Pons (tissue), 1 donor: Measurements from ENCODE around the gene MAP7.
"Not testable (repeated sequence)": the region's sequence is repeated elsewhere in the genome, so short reads cannot be mapped to it uniquely, and the experiment has no call there.

Experiments
- DNase-seq: peaks from one replicate; pipeline ENCODE4 v3.0.0-alpha.2; 2016; ENCODE audit warnings: low spot score

Gene MAP7

GRCh38 chr6:136466777-136467176, 83.4 kb downstream of the MAP7 start:
- peak; percentile 45 for DNase-seq

- DNase-seq: no peak
These were observed 84.4 kb downstream of the MAP7 start for GRCh38 chr6:136465766-136466303.

- peak; percentile 74 for DNase-seq
These were observed 85.3 kb downstream of the MAP7 start for GRCh38 chr6:136464874-136465273.

- DNase-seq: no peak
These were observed 86.1 kb downstream of the MAP7 start for GRCh38 chr6:136464148-136464547.

- DNase-seq: no peak
These were observed 86.5 kb downstream of the MAP7 start for GRCh38 chr6:136463743-136464142.

- DNase-seq: no peak
These were observed 103.5 kb downstream of the MAP7 start for GRCh38 chr6:136446579-136447187.

GRCh38 chr6:136446145-136446544, 104.1 kb downstream of the MAP7 start:
- DNase-seq: no peak

- peak; percentile 46 for DNase-seq
These were observed 105.2 kb downstream of the MAP7 start for GRCh38 chr6:136445063-136445462.

GRCh38 chr6:136440203-136440602, 110.0 kb downstream of the MAP7 start:
- no peak for DNase-seq

- DNase-seq: no peak
These were observed 110.6 kb downstream of the MAP7 start for GRCh38 chr6:136439514-136440190.

GRCh38 chr6:136438441-136438840, 111.8 kb downstream of the MAP7 start:
- DNase-seq: no peak

GRCh38 chr6:136437246-136437645, 113.0 kb downstream of the MAP7 start:
- DNase-seq: no peak

GRCh38 chr6:136435101-136435500, 115.1 kb downstream of the MAP7 start:
- DNase-seq: no peak

- not testable (repeated sequence) for DNase-seq
These were observed 118.9 kb downstream of the MAP7 start for GRCh38 chr6:136431306-136431705.

- DNase-seq: peak; percentile 72
These were observed 120.8 kb downstream of the MAP7 start for GRCh38 chr6:136429264-136430065.

GRCh38 chr6:136427378-136427717, 122.9 kb downstream of the MAP7 start:
- DNase-seq: no peak

GRCh38 chr6:136426627-136427377, 123.4 kb downstream of the MAP7 start:
- peak; percentile 46 for DNase-seq

- DNase-seq: no peak
These were observed 124.4 kb downstream of the MAP7 start for GRCh38 chr6:136425793-136426192.

- DNase-seq: no peak
These were observed 125.3 kb downstream of the MAP7 start for GRCh38 chr6:136424901-136425300.

- DNase-seq: peak; percentile 87
These were observed 125.8 kb downstream of the MAP7 start for GRCh38 chr6:136424450-136424849.

- no peak for DNase-seq
These were observed 128.6 kb downstream of the MAP7 start for GRCh38 chr6:136421537-136422158.

- no peak for DNase-seq
These were observed 129.4 kb downstream of the MAP7 start for GRCh38 chr6:136420853-136421252.
